Neural progenitor cell (in vitro differentiated cells): ENCODE results near the gene MARS1. TPM values are rescaled to one million over a fixed set of nuclear protein-coding genes. Genes with fewer than 3 reads are reported as not detected.

ENCODE experiments used
- DNase-seq: peaks from one replicate; pipeline ENCODE4 v3.0.0-alpha.2; 2016; ENCODE audit warnings: low spot score
- H2AFZ ChIP-seq: fragments of 200-600 bp; sonication (generic); replicated peaks from 2 replicates; pipeline ENCODE4 v1.6.1; 2016; ENCODE audit warnings: antibody characterized with exemption
- H3F3A ChIP-seq: fragments of 200-600 bp; sonication (generic); 2 replicates; pipeline ENCODE4 v1.6.1; 2016; ENCODE audit warnings: antibody characterized with exemption, low read depth
- H3K27ac ChIP-seq: fragments of 200-600 bp; sonication (generic); 2 replicates; pipeline ENCODE4 v1.5.1; 2016; ENCODE audit warnings: mild to moderate bottlenecking
- H3K27me3 ChIP-seq: fragments of 200-600 bp; sonication (generic); 2 replicates; pipeline ENCODE4 v1.6.1; 2016; ENCODE audit warnings: mild to moderate bottlenecking, moderate library complexity
- H3K36me3 ChIP-seq: fragments of 200-600 bp; sonication (generic); 2 replicates; pipeline ENCODE4 v1.5.1; 2016
- H3K4me1 ChIP-seq: fragments of 200-600 bp; sonication (generic); 2 replicates; pipeline ENCODE4 v1.6.1; 2016; ENCODE audit warnings: mixed run types
- H3K4me2 ChIP-seq: fragments of 200-600 bp; sonication (generic); 2 replicates; pipeline ENCODE4 v1.6.1; 2016
- H3K4me3 ChIP-seq: fragments of 200-600 bp; sonication (generic); 2 replicates; pipeline ENCODE4 v1.5.1; 2016
- H3K79me2 ChIP-seq: fragments of 200-600 bp; sonication (generic); 2 replicates; pipeline ENCODE4 v1.6.1; 2016; ENCODE audit warnings: low read depth
- H3K9ac ChIP-seq: fragments of 200-600 bp; sonication (generic); 2 replicates; pipeline ENCODE4 v1.6.1; 2016
- H3K9me3 ChIP-seq: fragments of 200-600 bp; sonication (generic); 2 replicates; pipeline ENCODE4 v1.5.1; 2016; ENCODE audit warnings: low read depth
- H4K20me1 ChIP-seq: fragments of 200-600 bp; sonication (generic); 2 replicates; pipeline ENCODE4 v1.6.1; 2016; ENCODE audit warnings: low read depth
- H3K27ac Mint-ChIP-seq: 3 replicates; pipeline ENCODE4 v1.8.0; 2021; ENCODE audit warnings: mixed read lengths
- H3K27me3 Mint-ChIP-seq: 2 replicates; pipeline ENCODE4 v1.8.0; 2022; ENCODE audit warnings: low read depth, mild to moderate bottlenecking, inconsistent platforms, moderate library complexity, mixed read lengths; ENCODE audit not compliant: insufficient read depth
- H3K36me3 Mint-ChIP-seq: 3 replicates; pipeline ENCODE4 v1.8.0; 2021; ENCODE audit warnings: mixed read lengths
- H3K4me1 Mint-ChIP-seq: 3 replicates; pipeline ENCODE4 v1.8.0; 2021; ENCODE audit warnings: mixed read lengths
- H3K4me3 Mint-ChIP-seq: 3 replicates; pipeline ENCODE4 v1.8.0; 2021; ENCODE audit warnings: mild to moderate bottlenecking, moderate library complexity, mixed read lengths
- H3K9me3 Mint-ChIP-seq: 3 replicates; pipeline ENCODE4 v1.8.0; 2020; ENCODE audit warnings: mixed read lengths
- EZH2 ChIP-seq: fragments of 200-600 bp; sonication (generic); IDR thresholded peaks from 2 replicates; pipeline ENCODE4 v1.6.1; 2017; ENCODE audit warnings: antibody characterized with exemption, mild to moderate bottlenecking, moderate library complexity
- EZH2phosphoT487 ChIP-seq: fragments of 200-600 bp; sonication (generic); IDR thresholded peaks from 2 replicates; pipeline ENCODE4 v1.6.1; 2017; ENCODE audit warnings: antibody characterized with exemption
- total RNA-seq: library from RNA; depleted of rRNA; stranded (reverse); fragments of >200 nt; gene quantifications from 2 replicates; pipeline ENCODE4 v1.2.3, GENCODE V29; 2015; ENCODE audit warnings: low replicate concordance
- TF ChIP-seq, protein P1 (sequence below): fragments of 200-600 bp; sonication (generic); IDR thresholded peaks from 2 replicates; pipeline ENCODE4 v1.5.1; 2017; ENCODE audit warnings: antibody characterized with exemption, mild to moderate bottlenecking

The MARS1 gene
- total RNA-seq, 1 donor from 2014 or later: 109 TPM

DNA sequence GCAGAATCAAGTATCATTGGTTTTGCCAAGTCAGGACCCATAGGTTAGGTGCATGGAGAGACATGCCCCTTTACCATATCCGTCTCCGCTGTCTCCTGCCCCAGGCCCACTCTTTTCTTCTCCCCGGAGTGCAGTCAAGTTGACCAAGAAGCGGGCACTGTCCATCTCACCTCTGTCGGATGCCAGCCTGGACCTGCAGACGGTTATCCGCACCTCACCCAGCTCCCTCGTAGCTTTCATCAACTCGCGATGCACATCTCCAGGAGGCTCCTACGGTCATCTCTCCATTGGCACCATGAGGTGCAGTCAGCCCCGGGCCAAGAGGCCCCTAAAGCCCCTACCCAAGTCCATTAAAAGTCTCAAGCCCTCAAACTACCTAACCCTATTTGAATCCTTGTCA lies 23.3 kb upstream of the MARS1 start:
- Mint-ChIP-seq H3K4me3 (peak overlapping the region; percentile 31), H3K27ac (no peak overlapping the region), H3K36me3 (no peaks in the 10 kb centered on the region), H3K27me3 (peaks cover 45% of the 10 kb centered on the region), H3K4me1 (peaks cover 20% of the 10 kb centered on the region), H3K9me3 (no peaks in the 10 kb centered on the region)
- peaks cover 16% of the 10 kb centered on the region for H3K27me3 ChIP-seq
- H3K79me2 ChIP-seq: no peaks in the 10 kb centered on the region
- H3F3A ChIP-seq: peaks cover 30% of the 10 kb centered on the region
- DNase-seq: no peak
- H3K27ac ChIP-seq: no peak overlapping the region
- no peaks in the 10 kb centered on the region for H3K36me3 ChIP-seq
- H3K4me3 ChIP-seq: no peak overlapping the region
- no peaks in the 10 kb centered on the region for H3K9me3 ChIP-seq
- TF ChIP-seq EZH2phosphoT487 (no peak), EZH2 (no peak)
- TF ChIP-seq, protein P1, sequence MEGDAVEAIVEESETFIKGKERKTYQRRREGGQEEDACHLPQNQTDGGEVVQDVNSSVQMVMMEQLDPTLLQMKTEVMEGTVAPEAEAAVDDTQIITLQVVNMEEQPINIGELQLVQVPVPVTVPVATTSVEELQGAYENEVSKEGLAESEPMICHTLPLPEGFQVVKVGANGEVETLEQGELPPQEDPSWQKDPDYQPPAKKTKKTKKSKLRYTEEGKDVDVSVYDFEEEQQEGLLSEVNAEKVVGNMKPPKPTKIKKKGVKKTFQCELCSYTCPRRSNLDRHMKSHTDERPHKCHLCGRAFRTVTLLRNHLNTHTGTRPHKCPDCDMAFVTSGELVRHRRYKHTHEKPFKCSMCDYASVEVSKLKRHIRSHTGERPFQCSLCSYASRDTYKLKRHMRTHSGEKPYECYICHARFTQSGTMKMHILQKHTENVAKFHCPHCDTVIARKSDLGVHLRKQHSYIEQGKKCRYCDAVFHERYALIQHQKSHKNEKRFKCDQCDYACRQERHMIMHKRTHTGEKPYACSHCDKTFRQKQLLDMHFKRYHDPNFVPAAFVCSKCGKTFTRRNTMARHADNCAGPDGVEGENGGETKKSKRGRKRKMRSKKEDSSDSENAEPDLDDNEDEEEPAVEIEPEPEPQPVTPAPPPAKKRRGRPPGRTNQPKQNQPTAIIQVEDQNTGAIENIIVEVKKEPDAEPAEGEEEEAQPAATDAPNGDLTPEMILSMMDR: no peak
- no peak overlapping the region for H2AFZ ChIP-seq
- peaks cover 16% of the 10 kb centered on the region for H3K4me1 ChIP-seq
- H3K4me2 ChIP-seq: no peak overlapping the region
- H3K9ac ChIP-seq: no peak overlapping the region
- H4K20me1 ChIP-seq: peaks cover 20% of the 10 kb centered on the region

DNA sequence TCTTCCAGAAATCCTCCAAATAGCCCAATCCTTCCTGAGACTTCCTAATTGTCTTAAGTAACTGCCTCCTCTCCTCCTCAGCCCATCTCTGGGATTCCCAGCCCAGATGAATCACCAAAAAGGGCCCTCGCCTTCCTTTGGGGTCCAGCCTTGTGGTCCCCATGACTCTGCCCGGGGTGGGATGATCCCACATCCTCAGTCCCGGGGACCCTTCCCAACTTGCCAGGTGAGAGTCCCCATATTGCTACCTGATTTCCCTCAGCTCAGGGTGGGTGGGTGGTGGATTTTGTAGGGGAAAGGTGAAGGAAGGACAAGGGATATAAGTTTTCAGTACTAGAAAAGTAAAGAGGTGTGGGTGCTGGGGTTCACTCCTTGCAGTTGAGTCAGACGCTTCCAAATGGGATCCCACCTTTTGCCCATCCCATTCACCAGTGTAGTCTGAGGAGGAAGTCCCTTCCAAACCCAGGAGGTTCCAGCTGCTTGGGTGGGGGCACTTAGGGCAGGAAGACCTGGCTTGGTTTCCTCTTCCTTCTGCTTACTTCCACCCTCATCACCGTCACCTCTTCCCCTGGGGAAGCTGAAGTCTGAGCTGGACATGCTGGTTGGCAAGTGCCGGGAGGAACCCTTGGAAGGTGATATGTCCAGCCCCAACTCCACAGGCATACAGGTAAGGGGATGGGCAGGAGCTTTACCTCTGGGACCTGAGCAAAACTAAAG lies 22.7 kb upstream of the MARS1 start:
- Mint-ChIP-seq H3K27ac (no peak overlapping the region), H3K27me3 (peaks cover 42% of the 10 kb centered on the region), H3K4me3 (peak overlapping the region; percentile 31), H3K4me1 (peaks cover 19% of the 10 kb centered on the region), H3K36me3 (no peaks in the 10 kb centered on the region), H3K9me3 (no peaks in the 10 kb centered on the region)
- no peak overlapping the region for H3K27ac ChIP-seq
- no peak overlapping the region for H3K9ac ChIP-seq
- peaks cover 14% of the 10 kb centered on the region for H3K27me3 ChIP-seq
- TF ChIP-seq EZH2phosphoT487 (no peak), EZH2 (no peak)
- TF ChIP-seq, protein P1: no peak
- DNase-seq: no peak
- no peaks in the 10 kb centered on the region for H3K36me3 ChIP-seq
- H3K9me3 ChIP-seq: no peaks in the 10 kb centered on the region
- peaks cover 27% of the 10 kb centered on the region for H3F3A ChIP-seq
- no peak overlapping the region for H3K4me3 ChIP-seq
- no peak overlapping the region for H3K4me2 ChIP-seq
- H3K79me2 ChIP-seq: no peaks in the 10 kb centered on the region
- peaks cover 14% of the 10 kb centered on the region for H3K4me1 ChIP-seq
- H2AFZ ChIP-seq: no peak overlapping the region
- peaks cover 18% of the 10 kb centered on the region for H4K20me1 ChIP-seq

DNA sequence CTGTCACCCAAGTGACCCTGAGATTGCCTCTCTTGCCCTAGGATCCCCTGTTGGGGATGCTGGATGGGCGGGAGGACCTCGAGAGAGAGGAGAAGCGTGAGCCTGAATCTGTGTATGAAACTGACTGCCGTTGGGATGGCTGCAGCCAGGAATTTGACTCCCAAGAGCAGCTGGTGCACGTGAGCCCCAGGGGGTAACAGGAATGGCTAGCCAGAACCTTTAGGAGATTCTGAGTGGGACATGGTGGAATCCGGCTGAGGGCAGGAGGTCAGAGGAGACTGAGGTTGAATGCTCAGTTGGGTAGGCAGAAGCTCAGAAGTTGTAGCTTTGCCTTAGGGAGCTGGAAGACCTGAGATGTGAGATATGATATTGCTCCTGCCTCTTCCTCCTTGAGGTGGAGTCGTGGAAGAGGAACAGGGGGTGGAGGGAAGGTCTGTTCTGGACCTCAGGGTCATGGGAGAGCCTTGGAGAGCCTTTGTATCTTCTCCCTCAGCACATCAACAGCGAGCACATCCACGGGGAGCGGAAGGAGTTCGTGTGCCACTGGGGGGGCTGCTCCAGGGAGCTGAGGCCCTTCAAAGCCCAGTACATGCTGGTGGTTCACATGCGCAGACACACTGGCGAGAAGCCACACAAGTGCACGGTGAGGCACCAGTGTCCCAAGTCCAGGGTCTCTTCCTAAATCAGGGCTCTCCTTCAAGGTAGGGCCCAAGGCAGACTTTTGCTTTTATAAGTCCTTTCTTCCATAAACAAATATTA lies 21.9 kb upstream of the MARS1 start:
- H2AFZ ChIP-seq: no peak overlapping the region
- Mint-ChIP-seq H3K27me3 (peaks cover 38% of the 10 kb centered on the region), H3K27ac (no peak overlapping the region), H3K9me3 (no peaks in the 10 kb centered on the region), H3K4me1 (peaks cover 15% of the 10 kb centered on the region), H3K4me3 (peak overlapping the region; percentile 11), H3K36me3 (no peaks in the 10 kb centered on the region)
- TF ChIP-seq, protein P1: no peak
- TF ChIP-seq EZH2phosphoT487 (no peak), EZH2 (no peak)
- peaks cover 11% of the 10 kb centered on the region for H4K20me1 ChIP-seq
- H3F3A ChIP-seq: peaks cover 20% of the 10 kb centered on the region
- peaks cover 10% of the 10 kb centered on the region for H3K27me3 ChIP-seq
- no peak overlapping the region for H3K9ac ChIP-seq
- H3K27ac ChIP-seq: no peak overlapping the region
- no peak overlapping the region for H3K4me2 ChIP-seq
- H3K4me3 ChIP-seq: no peak overlapping the region
- H3K36me3 ChIP-seq: no peaks in the 10 kb centered on the region
- no peaks in the 10 kb centered on the region for H3K9me3 ChIP-seq
- no peak for DNase-seq
- no peaks in the 10 kb centered on the region for H3K79me2 ChIP-seq
- H3K4me1 ChIP-seq: peaks cover 6% of the 10 kb centered on the region
